ENCODE results near the gene MAPK6. TPM values are rescaled to one million over a fixed set of nuclear protein-coding genes. Genes with fewer than 3 reads are reported as not detected.

The MAPK6 gene
- total and polyA plus RNA-seq, 9 of the 15 experiments (the other 6 are each of a cell fraction or from before 2014, with no cell fraction given) = 28.5 to 97.1 (median 74.0) TPM

DNA sequence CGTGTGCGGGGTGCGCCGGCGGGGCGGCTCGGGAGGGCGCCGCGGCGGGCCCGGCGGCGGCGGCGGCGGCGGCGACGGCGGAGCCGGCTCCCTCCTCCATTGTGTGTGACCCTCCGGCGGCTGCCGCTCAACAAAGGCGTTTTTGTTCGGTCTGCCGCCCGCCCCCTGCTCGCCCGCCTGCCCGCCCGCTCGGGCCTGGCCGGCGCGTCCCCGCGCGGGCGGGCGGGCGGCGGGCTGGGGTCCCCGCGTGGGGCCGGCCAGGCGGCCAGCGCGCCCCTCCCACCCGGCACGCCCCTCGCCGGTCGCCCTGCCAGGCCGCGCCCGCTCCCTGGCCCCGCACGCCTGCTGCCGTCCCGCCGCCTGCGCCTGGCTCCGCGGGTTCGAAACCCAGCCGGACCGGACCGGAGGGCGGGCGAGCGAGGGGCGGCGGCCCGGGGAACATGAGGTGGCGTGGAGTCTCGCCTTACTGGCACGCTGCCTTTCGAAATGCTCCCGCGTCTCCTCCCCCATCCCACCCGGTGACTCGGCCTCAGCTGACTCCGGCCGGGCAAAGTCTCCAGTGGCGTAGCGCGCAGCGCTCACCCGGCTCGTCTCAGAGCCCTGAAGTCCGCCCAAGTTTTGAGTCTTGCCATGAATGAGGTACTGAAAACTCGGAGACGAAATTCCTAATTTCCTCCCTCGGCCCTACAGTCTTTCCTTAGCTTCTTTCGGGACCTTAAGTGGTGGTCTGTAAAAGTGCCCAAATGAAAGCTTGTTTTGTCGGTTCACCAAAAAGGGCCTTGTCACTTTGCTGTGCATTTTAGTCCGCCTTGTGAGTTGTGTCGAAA is 588 bp downstream of the MAPK6 start (continued):
- no peak for TF ChIP-seq ZNF124 (CRISPR knock-in tag; IDR thresholded peaks at IDR 0.05)
- TF ChIP-seq KLF1 (tag; IDR thresholded peaks at IDR 0.05) = peak; percentile 88
- TF ChIP-seq, protein P1, sequence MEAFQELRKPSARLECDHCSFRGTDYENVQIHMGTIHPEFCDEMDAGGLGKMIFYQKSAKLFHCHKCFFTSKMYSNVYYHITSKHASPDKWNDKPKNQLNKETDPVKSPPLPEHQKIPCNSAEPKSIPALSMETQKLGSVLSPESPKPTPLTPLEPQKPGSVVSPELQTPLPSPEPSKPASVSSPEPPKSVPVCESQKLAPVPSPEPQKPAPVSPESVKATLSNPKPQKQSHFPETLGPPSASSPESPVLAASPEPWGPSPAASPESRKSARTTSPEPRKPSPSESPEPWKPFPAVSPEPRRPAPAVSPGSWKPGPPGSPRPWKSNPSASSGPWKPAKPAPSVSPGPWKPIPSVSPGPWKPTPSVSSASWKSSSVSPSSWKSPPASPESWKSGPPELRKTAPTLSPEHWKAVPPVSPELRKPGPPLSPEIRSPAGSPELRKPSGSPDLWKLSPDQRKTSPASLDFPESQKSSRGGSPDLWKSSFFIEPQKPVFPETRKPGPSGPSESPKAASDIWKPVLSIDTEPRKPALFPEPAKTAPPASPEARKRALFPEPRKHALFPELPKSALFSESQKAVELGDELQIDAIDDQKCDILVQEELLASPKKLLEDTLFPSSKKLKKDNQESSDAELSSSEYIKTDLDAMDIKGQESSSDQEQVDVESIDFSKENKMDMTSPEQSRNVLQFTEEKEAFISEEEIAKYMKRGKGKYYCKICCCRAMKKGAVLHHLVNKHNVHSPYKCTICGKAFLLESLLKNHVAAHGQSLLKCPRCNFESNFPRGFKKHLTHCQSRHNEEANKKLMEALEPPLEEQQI (IDR thresholded peaks at IDR 0.05) = no peak
- no peak for TF ChIP-seq TCF7 (IDR thresholded peaks at IDR 0.05; ENCODE audit: borderline replicate concordance)
- TF ChIP-seq, protein P2, sequence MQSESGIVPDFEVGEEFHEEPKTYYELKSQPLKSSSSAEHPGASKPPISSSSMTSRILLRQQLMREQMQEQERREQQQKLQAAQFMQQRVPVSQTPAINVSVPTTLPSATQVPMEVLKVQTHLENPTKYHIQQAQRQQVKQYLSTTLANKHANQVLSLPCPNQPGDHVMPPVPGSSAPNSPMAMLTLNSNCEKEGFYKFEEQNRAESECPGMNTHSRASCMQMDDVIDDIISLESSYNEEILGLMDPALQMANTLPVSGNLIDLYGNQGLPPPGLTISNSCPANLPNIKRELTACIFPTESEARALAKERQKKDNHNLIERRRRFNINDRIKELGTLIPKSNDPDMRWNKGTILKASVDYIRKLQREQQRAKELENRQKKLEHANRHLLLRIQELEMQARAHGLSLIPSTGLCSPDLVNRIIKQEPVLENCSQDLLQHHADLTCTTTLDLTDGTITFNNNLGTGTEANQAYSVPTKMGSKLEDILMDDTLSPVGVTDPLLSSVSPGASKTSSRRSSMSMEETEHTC (IDR thresholded peaks at IDR 0.05) = peak; percentile 22; the same call in 1 of the 2 replicates
- TF ChIP-seq, protein P3, sequence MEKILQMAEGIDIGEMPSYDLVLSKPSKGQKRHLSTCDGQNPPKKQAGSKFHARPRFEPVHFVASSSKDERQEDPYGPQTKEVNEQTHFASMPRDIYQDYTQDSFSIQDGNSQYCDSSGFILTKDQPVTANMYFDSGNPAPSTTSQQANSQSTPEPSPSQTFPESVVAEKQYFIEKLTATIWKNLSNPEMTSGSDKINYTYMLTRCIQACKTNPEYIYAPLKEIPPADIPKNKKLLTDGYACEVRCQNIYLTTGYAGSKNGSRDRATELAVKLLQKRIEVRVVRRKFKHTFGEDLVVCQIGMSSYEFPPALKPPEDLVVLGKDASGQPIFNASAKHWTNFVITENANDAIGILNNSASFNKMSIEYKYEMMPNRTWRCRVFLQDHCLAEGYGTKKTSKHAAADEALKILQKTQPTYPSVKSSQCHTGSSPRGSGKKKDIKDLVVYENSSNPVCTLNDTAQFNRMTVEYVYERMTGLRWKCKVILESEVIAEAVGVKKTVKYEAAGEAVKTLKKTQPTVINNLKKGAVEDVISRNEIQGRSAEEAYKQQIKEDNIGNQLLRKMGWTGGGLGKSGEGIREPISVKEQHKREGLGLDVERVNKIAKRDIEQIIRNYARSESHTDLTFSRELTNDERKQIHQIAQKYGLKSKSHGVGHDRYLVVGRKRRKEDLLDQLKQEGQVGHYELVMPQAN (IDR thresholded peaks at IDR 0.05; ENCODE audit: borderline replicate concordance) = peak; percentile 79
- TF ChIP-seq, protein P4, sequence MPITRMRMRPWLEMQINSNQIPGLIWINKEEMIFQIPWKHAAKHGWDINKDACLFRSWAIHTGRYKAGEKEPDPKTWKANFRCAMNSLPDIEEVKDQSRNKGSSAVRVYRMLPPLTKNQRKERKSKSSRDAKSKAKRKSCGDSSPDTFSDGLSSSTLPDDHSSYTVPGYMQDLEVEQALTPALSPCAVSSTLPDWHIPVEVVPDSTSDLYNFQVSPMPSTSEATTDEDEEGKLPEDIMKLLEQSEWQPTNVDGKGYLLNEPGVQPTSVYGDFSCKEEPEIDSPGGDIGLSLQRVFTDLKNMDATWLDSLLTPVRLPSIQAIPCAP (CRISPR knock-in tag; IDR thresholded peaks at IDR 0.05; ENCODE audit: borderline replicate concordance) = no peak
- TF ChIP-seq THRAP3 (IDR thresholded peaks at IDR 0.05; ENCODE audit: borderline replicate concordance) = no peak
- TF ChIP-seq BCOR (IDR thresholded peaks at IDR 0.05) = peak; percentile 54; the same call in 1 of the 2 replicates
- TF ChIP-seq ZEB2 (IDR thresholded peaks at IDR 0.05) = no peak
- TF ChIP-seq, protein P5, sequence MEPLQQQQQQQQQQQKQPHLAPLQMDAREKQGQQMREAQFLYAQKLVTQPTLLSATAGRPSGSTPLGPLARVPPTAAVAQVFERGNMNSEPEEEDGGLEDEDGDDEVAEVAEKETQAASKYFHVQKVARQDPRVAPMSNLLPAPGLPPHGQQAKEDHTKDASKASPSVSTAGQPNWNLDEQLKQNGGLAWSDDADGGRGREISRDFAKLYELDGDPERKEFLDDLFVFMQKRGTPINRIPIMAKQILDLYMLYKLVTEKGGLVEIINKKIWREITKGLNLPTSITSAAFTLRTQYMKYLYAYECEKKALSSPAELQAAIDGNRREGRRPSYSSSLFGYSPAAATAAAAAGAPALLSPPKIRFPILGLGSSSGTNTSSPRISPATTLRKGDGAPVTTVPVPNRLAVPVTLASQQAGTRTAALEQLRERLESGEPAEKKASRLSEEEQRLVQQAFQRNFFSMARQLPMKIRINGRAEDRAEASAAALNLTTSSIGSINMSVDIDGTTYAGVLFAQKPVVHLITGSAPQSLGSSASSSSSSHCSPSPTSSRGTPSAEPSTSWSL (CRISPR knock-in tag; IDR thresholded peaks at IDR 0.05; ENCODE audit: borderline replicate concordance) = no peak
- no peak for TF ChIP-seq ZNF77 (CRISPR knock-in tag; IDR thresholded peaks at IDR 0.05)
- no peak for TF ChIP-seq ZNF224 (CRISPR knock-in tag; IDR thresholded peaks at IDR 0.05)
- no peak for TF ChIP-seq MTA1 (IDR thresholded peaks at IDR 0.05; ENCODE audit: borderline replicate concordance)
- TF ChIP-seq, protein P6, sequence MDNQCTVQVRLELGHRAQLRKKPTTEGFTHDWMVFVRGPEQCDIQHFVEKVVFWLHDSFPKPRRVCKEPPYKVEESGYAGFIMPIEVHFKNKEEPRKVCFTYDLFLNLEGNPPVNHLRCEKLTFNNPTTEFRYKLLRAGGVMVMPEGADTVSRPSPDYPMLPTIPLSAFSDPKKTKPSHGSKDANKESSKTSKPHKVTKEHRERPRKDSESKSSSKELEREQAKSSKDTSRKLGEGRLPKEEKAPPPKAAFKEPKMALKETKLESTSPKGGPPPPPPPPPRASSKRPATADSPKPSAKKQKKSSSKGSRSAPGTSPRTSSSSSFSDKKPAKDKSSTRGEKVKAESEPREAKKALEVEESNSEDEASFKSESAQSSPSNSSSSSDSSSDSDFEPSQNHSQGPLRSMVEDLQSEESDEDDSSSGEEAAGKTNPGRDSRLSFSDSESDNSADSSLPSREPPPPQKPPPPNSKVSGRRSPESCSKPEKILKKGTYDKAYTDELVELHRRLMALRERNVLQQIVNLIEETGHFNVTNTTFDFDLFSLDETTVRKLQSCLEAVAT (IDR thresholded peaks at IDR 0.05) = peak; percentile 91
- no peak for TF ChIP-seq NELFE (IDR thresholded peaks at IDR 0.05; ENCODE audit: insufficient read depth, insufficient read length)
- no peak for TF ChIP-seq SIN3B (IDR thresholded peaks at IDR 0.05; ENCODE audit: low read depth)
- no peak for TF ChIP-seq SREBF1 (IDR thresholded peaks at IDR 0.05; ENCODE audit: borderline replicate concordance, low read depth, low read length)
- no peak for TF ChIP-seq TARDBP (IDR thresholded peaks at IDR 0.05)
- TF ChIP-seq NCOA6 (IDR thresholded peaks at IDR 0.05) = no peak

Measured in K562 (cell line).